HCEC 1CT (cell line): ENCODE measurements around the gene NRAP.

ENCODE experiments used
- DNase-seq: peaks from one replicate; pipeline ENCODE4 v3.0.0-alpha.2; 2017

Gene NRAP

GRCh38 chr10:113663908-113664307, at the start of gene NRAP:
NRAP (minus strand) TSS chr10:113664041; CDS start chr10:113663882, 159 bp downstream.
- no peak for DNase-seq

- DNase-seq: no peak
Observed at GRCh38 chr10:113713640-113713982, 49.8 kb upstream of the NRAP start.

- no peak for DNase-seq
Observed at GRCh38 chr10:113712755-113713639, 49.2 kb upstream of the NRAP start.

GRCh38 chr10:113712024-113712423, 48.2 kb upstream of the NRAP start:
- DNase-seq: no peak

GRCh38 chr10:113711142-113711541, 47.3 kb upstream of the NRAP start:
- no peak for DNase-seq

- peak; percentile 82 for DNase-seq
Observed at GRCh38 chr10:113709221-113709838, 45.5 kb upstream of the NRAP start.

- DNase-seq: no peak
Observed at GRCh38 chr10:113708640-113709039, 44.8 kb upstream of the NRAP start.

GRCh38 chr10:113706623-113707022, 42.8 kb upstream of the NRAP start:
- no peak for DNase-seq

GRCh38 chr10:113705344-113705652, 41.5 kb upstream of the NRAP start:
- DNase-seq: no peak

GRCh38 chr10:113704637-113705343, 40.9 kb upstream of the NRAP start:
- peak; percentile 38 for DNase-seq

- no peak for DNase-seq
Observed at GRCh38 chr10:113697595-113697994, 33.8 kb upstream of the NRAP start.

- no peak for DNase-seq
Observed at GRCh38 chr10:113695691-113696090, 31.9 kb upstream of the NRAP start.

GRCh38 chr10:113693348-113693747, 29.5 kb upstream of the NRAP start:
- no peak for DNase-seq

- no peak for DNase-seq
Observed at GRCh38 chr10:113692271-113692670, 28.4 kb upstream of the NRAP start.

- no peak for DNase-seq
Observed at GRCh38 chr10:113691381-113691780, 27.5 kb upstream of the NRAP start.

- no peak for DNase-seq
Observed at GRCh38 chr10:113690749-113691148, 26.9 kb upstream of the NRAP start.

- no peak for DNase-seq
Observed at GRCh38 chr10:113689574-113689973, 25.7 kb upstream of the NRAP start.

- no peak for DNase-seq
Observed at GRCh38 chr10:113689057-113689456, 25.2 kb upstream of the NRAP start.

- no peak for DNase-seq
Observed at GRCh38 chr10:113687037-113687436, 23.2 kb upstream of the NRAP start.

- DNase-seq: no peak
Observed at GRCh38 chr10:113686028-113686427, 22.2 kb upstream of the NRAP start.

- DNase-seq: no peak
Observed at GRCh38 chr10:113683300-113683699, 19.5 kb upstream of the NRAP start.

- no peak for DNase-seq
Observed at GRCh38 chr10:113681533-113682470, 18.0 kb upstream of the NRAP start.
